IMR-90 (cell line): ENCODE results near the gene MYH11. TPM values are rescaled to one million over a fixed set of nuclear protein-coding genes. Genes with fewer than 3 reads are reported as not detected.
A peak's percentile ranks its signal among the peaks of the same experiment; 100 is the strongest.

Experiments
- ATAC-seq: fragments of 200-7000 bp; cut with Tn5 transposase; 2 replicates; pipeline ENCODE4 v1.9.1; 2020; ENCODE audit warnings: low read depth, mild to moderate bottlenecking, moderate library complexity
- BruUV-seq: library from RNA; stranded (reverse); fragments of 400-500 nt; replicated peaks from 2 replicates; lab custom pipeline; 2021; lab: Mats Ljungman, UMichigan
- CTCF ChIA-PET: fragments of 300-600 bp; formaldehyde crosslinking; extraction: SDS; loops from one replicate; lab custom pipeline; 2021; ENCODE audit warnings: antibody characterized with exemption; lab: Yijun Ruan, JAX
- POLR2A ChIA-PET: fragments of 300-600 bp; sonication (Branson Sonifier 250); formaldehyde crosslinking; loops from one replicate; lab custom pipeline; 2022; ENCODE audit warnings: antibody characterized with exemption; ENCODE audit not compliant: unreplicated experiment; lab: Charles Lee
- DNase-seq: peaks from one replicate; pipeline ENCODE4 v3.0.0; 2013
- H2AFZ ChIP-seq: replicated peaks from 2 replicates; pipeline ENCODE3; 2013; ENCODE audit warnings: low read length, mild to moderate bottlenecking; ENCODE audit not compliant: poor library complexity
- H2AK5ac ChIP-seq: 2 replicates; pipeline ENCODE4 v1.6.1; 2013; ENCODE audit warnings: low read depth, low read length, inconsistent platforms
- H2AK9ac ChIP-seq: replicated peaks from 2 replicates; pipeline ENCODE3; 2013; ENCODE audit warnings: mild to moderate bottlenecking, low read depth, low read length, moderate library complexity; ENCODE audit not compliant: poor library complexity
- H2BK120ac ChIP-seq: 2 replicates; pipeline ENCODE4 v1.6.1; 2013; ENCODE audit warnings: low read depth, low read length, inconsistent platforms
- H2BK15ac ChIP-seq: 3 replicates; pipeline ENCODE4 v1.6.1; 2013; ENCODE audit warnings: low read depth, low read length, inconsistent platforms
- H2BK20ac ChIP-seq: 2 replicates; pipeline ENCODE4 v1.6.1; 2013; ENCODE audit warnings: low read depth, mild to moderate bottlenecking, inconsistent platforms, low read length, moderate library complexity
- H2BK5ac ChIP-seq: 2 replicates; pipeline ENCODE4 v1.6.1; 2013; ENCODE audit warnings: mild to moderate bottlenecking, low read depth, low read length, inconsistent platforms; ENCODE audit not compliant: poor library complexity, severe bottlenecking
- H3K14ac ChIP-seq: replicated peaks from 2 replicates; pipeline ENCODE4 v1.6.1; 2013; ENCODE audit warnings: low read depth, low read length, inconsistent platforms
- H3K18ac ChIP-seq: 2 replicates; pipeline ENCODE4 v1.6.1; 2013; ENCODE audit warnings: low read depth, low read length, control low read depth
- H3K23ac ChIP-seq: 2 replicates; pipeline ENCODE4 v1.6.1; 2013; ENCODE audit warnings: low read depth, low read length, inconsistent platforms
- H3K27ac ChIP-seq: 2 replicates; pipeline ENCODE4 v1.5.1; 2013; ENCODE audit warnings: mild to moderate bottlenecking, control low read depth, low read length; ENCODE audit not compliant: insufficient read depth
- H3K27me3 ChIP-seq: 2 replicates; pipeline ENCODE4 v1.6.1; 2013; ENCODE audit warnings: low read length; ENCODE audit not compliant: control insufficient read depth, insufficient read depth
- H3K36me3 ChIP-seq: 2 replicates; pipeline ENCODE4 v1.6.1; 2013; ENCODE audit warnings: low read length, mixed read lengths; ENCODE audit not compliant: control insufficient read depth, insufficient read depth
- H3K4ac ChIP-seq: 2 replicates; pipeline ENCODE4 v1.6.1; 2013; ENCODE audit warnings: low read depth, low read length, inconsistent platforms
- H3K4me1 ChIP-seq: 2 replicates; pipeline ENCODE4 v1.6.1; 2013; ENCODE audit warnings: low read length, mixed read lengths; ENCODE audit not compliant: control insufficient read depth, insufficient read depth
- H3K4me2 ChIP-seq: 2 replicates; pipeline ENCODE4 v1.6.1; 2013; ENCODE audit warnings: low read depth, mild to moderate bottlenecking, control low read depth, low read length, moderate library complexity
- H3K4me3 ChIP-seq: 2 replicates; pipeline ENCODE4 v1.5.1; 2013; ENCODE audit warnings: low read depth, mild to moderate bottlenecking, control low read depth, low read length, moderate library complexity; ENCODE audit not compliant: insufficient read depth
- H3K56ac ChIP-seq: 2 replicates; pipeline ENCODE4 v1.6.1; 2013; ENCODE audit warnings: low read length, inconsistent platforms; ENCODE audit not compliant: insufficient read depth; ENCODE audit errors: extremely low read depth
- H3K79me1 ChIP-seq, 2 experiments: 2 replicates each; pipeline ENCODE4 v1.6.1; 2013; ENCODE audit warnings: low read length in 2 of 2, inconsistent platforms in 1 of 2, low read depth in 1 of 2
- H3K9ac ChIP-seq: 2 replicates; pipeline ENCODE4 v1.6.1; 2013; ENCODE audit warnings: low read depth, low read length, control low read depth
- H3K9me1 ChIP-seq: 2 replicates; pipeline ENCODE4 v1.6.1; 2013; ENCODE audit warnings: low read length, inconsistent platforms; ENCODE audit not compliant: insufficient read depth
- H3K9me3 ChIP-seq: 2 replicates; pipeline ENCODE4 v1.6.1; 2013; ENCODE audit warnings: low read length; ENCODE audit not compliant: control insufficient read depth, insufficient read depth
- H4K20me1 ChIP-seq: 2 replicates; pipeline ENCODE4 v1.6.1; 2013; ENCODE audit warnings: low read length, inconsistent platforms; ENCODE audit not compliant: insufficient read depth
- H4K5ac ChIP-seq: 2 replicates; pipeline ENCODE4 v1.6.1; 2013; ENCODE audit warnings: mild to moderate bottlenecking, low read depth, low read length, control low read depth
- H4K8ac ChIP-seq, 2 experiments: 2 replicates each; pipeline ENCODE4 v1.6.1; 2013; ENCODE audit warnings: low read depth in 2 of 2, low read length in 2 of 2, control low read depth in 1 of 2, inconsistent platforms in 1 of 2
- H4K91ac ChIP-seq: 2 replicates; pipeline ENCODE4 v1.6.1; 2013; ENCODE audit warnings: low read depth, low read length, inconsistent platforms; ENCODE audit not compliant: insufficient read depth
- CEBPB ChIP-seq: IDR thresholded peaks from 2 replicates; pipeline ENCODE4 v1.6.1; 2012; ENCODE audit warnings: low read depth, low read length, improper control_type of control experiment
- MAZ ChIP-seq: IDR thresholded peaks from 2 replicates; pipeline ENCODE4 v1.6.1; 2012; ENCODE audit warnings: low read depth, mild to moderate bottlenecking, low read length, improper control_type of control experiment, moderate library complexity, borderline replicate concordance
- MXI1 ChIP-seq: IDR thresholded peaks from 2 replicates; pipeline ENCODE4 v1.6.1; 2012; ENCODE audit warnings: low read depth, mild to moderate bottlenecking, low read length, moderate library complexity, borderline replicate concordance
- POLR2A ChIP-seq: IDR thresholded peaks from 2 replicates; pipeline ENCODE4 v1.6.1; 2012; ENCODE audit warnings: mild to moderate bottlenecking, low read depth, low read length
- RCOR1 ChIP-seq: IDR thresholded peaks from 2 replicates; pipeline ENCODE4 v1.6.1; 2012; ENCODE audit warnings: mild to moderate bottlenecking, low read length, improper control_type of control experiment; ENCODE audit not compliant: insufficient replicate concordance
- SMC3 ChIP-seq: fragments of 150-350 bp; IDR thresholded peaks from 2 replicates; pipeline ENCODE4 v1.6.1; 2016; ENCODE audit warnings: low read depth, mild to moderate bottlenecking, antibody characterized with exemption, low read length, moderate library complexity
- USF2 ChIP-seq: fragments of 150-350 bp; IDR thresholded peaks from 2 replicates; pipeline ENCODE4 v1.6.1; 2017; ENCODE audit warnings: mild to moderate bottlenecking, antibody characterized with exemption, low read length, low read depth
- WGBS, 2 experiments: methylation state at CpG; one replicate each; pipeline versions ENCODE4 v1.1.5 to v1.1.7; 2013; ENCODE audit warnings: missing lambda C conversion rate in 2 of 2; ENCODE audit not compliant: insufficient read length in 1 of 2; ENCODE audit errors: extremely low coverage in 2 of 2; 5-methylcytosine and 5-hydroxymethylcytosine counted together
- dilution Hi-C: fragments of 300-500 bp; cut with HindIII; formaldehyde crosslinking; loops from one replicate; pipeline ENCODE4 v1.14.3; 2018; ENCODE audit warnings: low sequenced_read_pairs; ENCODE audit not compliant: unreplicated experiment
- in situ Hi-C: fragments of 300-500 bp; cut with MboI; formaldehyde crosslinking; loops from 3 replicates; pipeline ENCODE4 v1.14.3; 2019; ENCODE audit warnings: low sequenced_read_pairs, inconsistent platforms, mixed read lengths
- intact Hi-C: fragments of 100-400 bp; cut with micrococcal nuclease; formaldehyde crosslinking; loops from 2 replicates; pipeline ENCODE4 v1.10.0; 2022
- polyA plus RNA-seq, 3 experiments: library from polyadenylated mRNA; depleted of rRNA; stranded (reverse); fragments of >200 nt; gene quantifications; 2 replicates each; pipeline ENCODE4 v1.2.3, GENCODE V29; 2012; ENCODE audit warnings: low replicate concordance in 1 of 3
- total RNA-seq: library from RNA; depleted of rRNA; stranded (reverse); fragments of >200 nt; gene quantifications from 2 replicates; pipeline ENCODE4 v1.2.3, GENCODE V29; 2012
- TF ChIP-seq, protein P1 (sequence below): conservative IDR thresholded peaks from 2 replicates; pipeline ENCODE4 v1.5.1; 2012; ENCODE audit warnings: mild to moderate bottlenecking, low read depth, low read length, improper control_type of control experiment

Gene MYH11
- total and polyA plus RNA-seq, 2 of the 4 experiments (the other 2 are of a cell fraction): under 0.01 to 0.12 TPM

GRCh38 chr16:15888072-15888976 lies 31.5 kb upstream of the MYH11 start, which contains the start of gene CEP20:
Gene CEP20, minus strand, starts transcription at chr16:15888603. Its CDS starts 18 bp downstream, at chr16:15888585.
- Histone ChIP-seq H2BK15ac (peak within 1 kb of the TSS; percentile 85; the same call in 2 of the 3 replicates), H2AFZ (peak within 1 kb of the TSS; percentile 94), H3K36me3 (peaks cover 1% of the 10 kb centered on the region), H3K23ac (peak within 1 kb of the TSS; percentile 89), H3K4me3 (peak within 1 kb of the TSS; percentile 70), H4K91ac (peak within 1 kb of the TSS; percentile 92), H3K18ac (peak within 1 kb of the TSS; percentile 53), H2BK120ac (peak within 1 kb of the TSS; percentile 85), H3K9me3 (no peaks in the 10 kb centered on the region), H2AK9ac (peak within 1 kb of the TSS; percentile 99), H2BK5ac (peak within 1 kb of the TSS; percentile 85), H3K4me2 (peak within 1 kb of the TSS; percentile 40), H3K4me1 (peaks cover 14% of the 10 kb centered on the region), H3K14ac (peak within 1 kb of the TSS; percentile 93), H3K27ac (peak within 1 kb of the TSS; percentile 84), H3K9me1 (peaks cover 7% of the 10 kb centered on the region), H3K56ac (peak within 1 kb of the TSS; percentile 88), H4K5ac (peak within 1 kb of the TSS; percentile 53), H3K27me3 (no peaks in the 10 kb centered on the region), H2AK5ac (peak within 1 kb of the TSS; percentile 95), H4K8ac (peak within 1 kb of the TSS; percentile 96 to 97), H3K4ac (peak within 1 kb of the TSS; percentile 96), H3K9ac (peak within 1 kb of the TSS; percentile 86), H2BK20ac (peak within 1 kb of the TSS; percentile 74), H4K20me1 (no peaks in the 10 kb centered on the region; the same call in 1 of the 2 replicates), H3K79me1 (peaks cover 15 to 50% of the 10 kb centered on the region in 2 experiments)
- CTCF ChIA-PET: interaction anchor here (0.7 to 0.9 kb wide), 2 partner anchors 145 to 192 kb away, joined by 3 to 4 read pairs; no protein-coding TSS in a partner anchor
- POLR2A ChIA-PET: interaction anchor here (0.8 to 1.3 kb wide), 3 partner anchors 9 to 62 kb away, joined by 3 to 4 read pairs (median 4); no protein-coding TSS in a partner anchor
- DNase-seq: peak; percentile 98
- WGBS, 2 experiments: 0% methylated on average over 9 of the region's 41 CpGs; no CpG with 5 or more reads in 1 of the 2 experiments
- TF ChIP-seq RCOR1 (peak; percentile 38), USF2 (0 out of 2 replicates have a peak, but pooled peaks have one; percentile 6), MXI1 (peak; percentile 62; the same call in 1 of the 2 replicates), SMC3 (no peak), CEBPB (peak; percentile 97), POLR2A (peak; percentile 92), MAZ (no peak)
- TF ChIP-seq, protein P1, sequence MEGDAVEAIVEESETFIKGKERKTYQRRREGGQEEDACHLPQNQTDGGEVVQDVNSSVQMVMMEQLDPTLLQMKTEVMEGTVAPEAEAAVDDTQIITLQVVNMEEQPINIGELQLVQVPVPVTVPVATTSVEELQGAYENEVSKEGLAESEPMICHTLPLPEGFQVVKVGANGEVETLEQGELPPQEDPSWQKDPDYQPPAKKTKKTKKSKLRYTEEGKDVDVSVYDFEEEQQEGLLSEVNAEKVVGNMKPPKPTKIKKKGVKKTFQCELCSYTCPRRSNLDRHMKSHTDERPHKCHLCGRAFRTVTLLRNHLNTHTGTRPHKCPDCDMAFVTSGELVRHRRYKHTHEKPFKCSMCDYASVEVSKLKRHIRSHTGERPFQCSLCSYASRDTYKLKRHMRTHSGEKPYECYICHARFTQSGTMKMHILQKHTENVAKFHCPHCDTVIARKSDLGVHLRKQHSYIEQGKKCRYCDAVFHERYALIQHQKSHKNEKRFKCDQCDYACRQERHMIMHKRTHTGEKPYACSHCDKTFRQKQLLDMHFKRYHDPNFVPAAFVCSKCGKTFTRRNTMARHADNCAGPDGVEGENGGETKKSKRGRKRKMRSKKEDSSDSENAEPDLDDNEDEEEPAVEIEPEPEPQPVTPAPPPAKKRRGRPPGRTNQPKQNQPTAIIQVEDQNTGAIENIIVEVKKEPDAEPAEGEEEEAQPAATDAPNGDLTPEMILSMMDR: 0 out of 2 replicates have a peak, but pooled peaks have one; percentile 7
- BruUV-seq: TSS peak; percentile 73
- intact Hi-C loops (no loop called here), in situ Hi-C loops (loop anchor here (25.0 kb wide), 1 partner anchor 124 kb away; no protein-coding TSS in a partner anchor), dilution Hi-C loops (no loop called here)
- peak; percentile 98 for ATAC-seq
